Naive B cell (primary cell): ENCODE results near the gene OPRPN. TPM values are rescaled to one million over a fixed set of nuclear protein-coding genes. Genes with fewer than 3 reads are reported as not detected.

Experiments used
- ATAC-seq, 2 donors: fragments of 150-1000 bp; cut with Tn5 transposase; 2 replicates each; pipeline ENCODE4 v1.10.0; 2021; ENCODE audit warnings: low read depth in 2 of 2, mild to moderate bottlenecking in 2 of 2, moderate library complexity in 2 of 2
- DNase-seq: peaks from one replicate; pipeline ENCODE4 v3.0.0; 2022
- H3K27ac Mint-ChIP-seq, 6 donors: one replicate each; pipeline ENCODE4 v1.8.0; 2020 to 2022; ENCODE audit warnings: mild to moderate bottlenecking in 6 of 6, mixed read lengths in 6 of 6, moderate library complexity in 5 of 6, inconsistent platforms in 2 of 6
- H3K27me3 Mint-ChIP-seq, 3 donors: one replicate each; pipeline ENCODE4 v1.8.0; 2021 to 2022; ENCODE audit warnings: mixed read lengths in 3 of 3, mild to moderate bottlenecking in 1 of 3
- H3K36me3 Mint-ChIP-seq, 2 donors: one replicate each; pipeline ENCODE4 v1.8.0; 2020 to 2022; ENCODE audit warnings: mixed read lengths in 2 of 2, inconsistent platforms in 1 of 2, mild to moderate bottlenecking in 1 of 2
- H3K4me1 Mint-ChIP-seq, 3 donors: one replicate each; pipeline ENCODE4 v1.8.0; 2020 to 2022; ENCODE audit warnings: mixed read lengths in 3 of 3, inconsistent platforms in 1 of 3, mild to moderate bottlenecking in 1 of 3, moderate library complexity in 1 of 3
- H3K4me3 Mint-ChIP-seq, 8 donors: one replicate each; pipeline ENCODE4 v1.8.0; 2020 to 2022; ENCODE audit warnings: mild to moderate bottlenecking in 8 of 8, mixed read lengths in 8 of 8, moderate library complexity in 8 of 8, inconsistent platforms in 2 of 8
- H3K9me3 Mint-ChIP-seq, 7 donors: one replicate each; pipeline ENCODE4 v1.8.0; 2020 to 2022; ENCODE audit warnings: mixed read lengths in 7 of 7, mild to moderate bottlenecking in 5 of 7, inconsistent platforms in 2 of 7, moderate library complexity in 1 of 7
- polyA plus RNA-seq, 6 donors: library from polyadenylated mRNA; unstranded; fragments of 300-500 nt; fragmentation: Illumina TruSeq; gene quantifications; one replicate each; pipeline ENCODE4 v1.2.3, GENCODE V29; 2021; ENCODE audit warnings: low read depth in 6 of 6

OPRPN gene
- polyA plus RNA-seq: not detected

GRCh38 chr4:70397580-70397979 is at the start of gene OPRPN:
TSS of gene OPRPN (plus strand) at chr4:70397940. CDS start at chr4:70399286, 1,346 bp downstream.
- H3K9me3 Mint-ChIP-seq: peaks cover 0 to 2% (median 0%) of the 10 kb centered on the region in 7 donors
- H3K4me1 Mint-ChIP-seq: no peaks in the 10 kb centered on the region

DNA sequence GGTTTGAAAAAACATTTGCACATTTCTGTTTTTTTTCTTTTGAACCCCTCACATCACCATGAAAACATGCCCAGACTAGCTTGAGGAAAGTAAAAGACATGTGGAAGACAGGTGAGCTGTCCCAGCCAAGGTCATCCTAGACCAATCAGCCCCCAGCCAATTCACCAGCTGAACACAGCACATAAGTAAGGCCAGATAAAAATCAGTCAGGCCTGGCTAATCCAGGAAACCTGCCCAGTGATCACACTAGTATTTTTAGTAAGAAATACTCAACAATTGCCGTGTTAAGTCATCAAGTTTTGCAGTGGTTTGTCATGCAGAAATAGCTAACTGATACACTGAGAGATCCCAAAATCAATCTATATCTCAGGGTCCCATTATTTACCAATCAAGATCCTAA is 41.6 kb upstream of the OPRPN start:
- no peaks in the 10 kb centered on the region for H3K27me3 Mint-ChIP-seq
- no peak overlapping the region for H3K27ac Mint-ChIP-seq
- ATAC-seq (no peak), DNase-seq (no peak)
- no peaks in the 10 kb centered on the region for H3K4me1 Mint-ChIP-seq
- H3K36me3 Mint-ChIP-seq: no peaks in the 10 kb centered on the region
- no peak overlapping the region for H3K4me3 Mint-ChIP-seq
- peaks cover 0 to 4% (median 0%) of the 10 kb centered on the region in 7 donors for H3K9me3 Mint-ChIP-seq

More at GRCh38 chr4:70397580-70397979, at the start of gene OPRPN:
- H3K27ac Mint-ChIP-seq: no peak within 1 kb of the TSS
- H3K4me3 Mint-ChIP-seq: no peak within 1 kb of the TSS
- no peaks in the 10 kb centered on the region for H3K27me3 Mint-ChIP-seq
- no peaks in the 10 kb centered on the region for H3K36me3 Mint-ChIP-seq
- DNase-seq (no peak), ATAC-seq (no peak)

DNA sequence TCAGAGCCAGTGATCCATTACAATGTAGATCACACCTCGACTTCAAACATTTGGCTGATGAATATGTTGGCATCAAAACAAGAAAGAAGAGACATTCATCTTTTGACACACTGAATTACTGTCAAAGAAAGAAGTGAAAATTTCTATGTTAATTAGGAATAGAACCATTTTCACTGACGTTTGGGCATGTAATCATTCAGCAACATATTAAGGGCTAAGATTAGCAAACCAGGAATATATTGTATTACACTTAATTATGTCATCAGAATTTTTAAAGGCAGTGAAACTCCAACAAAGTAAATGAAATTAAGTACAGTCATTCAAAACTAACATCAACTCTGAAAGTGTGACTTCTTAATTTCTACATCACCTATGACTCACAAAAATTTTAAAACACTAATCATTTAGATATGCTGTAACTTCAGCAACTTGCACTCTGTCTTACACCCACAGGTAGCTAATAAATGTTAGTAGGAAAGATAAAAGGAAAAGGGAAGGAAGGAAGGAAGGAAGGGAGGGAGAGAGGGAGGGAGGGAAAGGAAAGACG is 38.6 kb upstream of the OPRPN start:
- H3K4me1 Mint-ChIP-seq: no peaks in the 10 kb centered on the region
- H3K4me3 Mint-ChIP-seq: peak overlapping the region in 1 of 8 donors; percentile 49
- peak overlapping the region in 1 of 6 donors; percentile 42 for H3K27ac Mint-ChIP-seq
- H3K36me3 Mint-ChIP-seq: no peaks in the 10 kb centered on the region
- ATAC-seq: no peak
- H3K9me3 Mint-ChIP-seq: peaks cover 0 to 3% (median 0%) of the 10 kb centered on the region in 7 donors
- DNase-seq: no peak
- no peaks in the 10 kb centered on the region for H3K27me3 Mint-ChIP-seq

- H3K9me3 Mint-ChIP-seq: peaks cover 0 to 7% (median 0%) of the 10 kb centered on the region in 7 donors
- DNase-seq (no peak), ATAC-seq (no peak)
- no peak within 1 kb of the TSS for H3K27ac Mint-ChIP-seq
- H3K27me3 Mint-ChIP-seq: no peaks in the 10 kb centered on the region
- H3K36me3 Mint-ChIP-seq: no peaks in the 10 kb centered on the region
- no peak within 1 kb of the TSS for H3K4me3 Mint-ChIP-seq
- no peaks in the 10 kb centered on the region for H3K4me1 Mint-ChIP-seq
These were observed 37.3 kb upstream of the OPRPN start, which contains the start of gene SMR3A for GRCh38 chr4:70360460-70360859. TSS of gene SMR3A (plus strand) at chr4:70360760. CDS start at chr4:70362116, 1,356 bp downstream.

- Mint-ChIP-seq H3K36me3 (no peaks in the 10 kb centered on the region), H3K27me3 (no peaks in the 10 kb centered on the region), H3K27ac (no peak overlapping the region), H3K9me3 (peaks cover 0 to 7% (median 0%) of the 10 kb centered on the region in 7 donors), H3K4me1 (no peaks in the 10 kb centered on the region), H3K4me3 (no peak overlapping the region)
- ATAC-seq (no peak), DNase-seq (no peak)
These were observed 33.7 kb upstream of the OPRPN start for GRCh38 chr4:70364002-70364401.

DNA sequence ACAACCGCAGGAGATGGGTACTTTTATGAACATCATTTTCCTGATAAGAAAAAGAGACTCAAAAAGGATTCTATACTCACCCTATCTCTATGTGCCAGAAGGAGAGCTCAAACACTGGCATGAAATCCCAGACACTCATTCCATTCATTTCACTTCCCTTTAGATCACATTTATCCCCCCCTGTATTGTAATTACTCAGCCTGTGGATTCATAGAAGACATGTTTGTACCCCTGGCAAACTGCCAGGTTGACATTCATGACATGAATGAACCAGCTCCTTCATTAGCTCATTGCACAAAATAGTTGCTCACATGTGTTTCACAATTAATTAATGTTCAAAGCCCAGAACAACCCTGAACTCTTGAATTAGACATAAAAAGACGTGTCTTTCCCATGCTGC is 32.3 kb upstream of the OPRPN start:
- no peaks in the 10 kb centered on the region for H3K27me3 Mint-ChIP-seq
- no peak overlapping the region for H3K27ac Mint-ChIP-seq

GRCh38 chr4:70367813-70368212 is 29.9 kb upstream of the OPRPN start:
- H3K27me3 Mint-ChIP-seq: no peaks in the 10 kb centered on the region

More for the DNA sequence above, 32.3 kb upstream of the OPRPN start:
- H3K4me1 Mint-ChIP-seq: no peaks in the 10 kb centered on the region
- no peak overlapping the region for H3K4me3 Mint-ChIP-seq
- no peak for DNase-seq
- ATAC-seq: no peak
- peaks cover 0 to 7% (median 0%) of the 10 kb centered on the region in 7 donors for H3K9me3 Mint-ChIP-seq
- H3K36me3 Mint-ChIP-seq: no peaks in the 10 kb centered on the region

DNA sequence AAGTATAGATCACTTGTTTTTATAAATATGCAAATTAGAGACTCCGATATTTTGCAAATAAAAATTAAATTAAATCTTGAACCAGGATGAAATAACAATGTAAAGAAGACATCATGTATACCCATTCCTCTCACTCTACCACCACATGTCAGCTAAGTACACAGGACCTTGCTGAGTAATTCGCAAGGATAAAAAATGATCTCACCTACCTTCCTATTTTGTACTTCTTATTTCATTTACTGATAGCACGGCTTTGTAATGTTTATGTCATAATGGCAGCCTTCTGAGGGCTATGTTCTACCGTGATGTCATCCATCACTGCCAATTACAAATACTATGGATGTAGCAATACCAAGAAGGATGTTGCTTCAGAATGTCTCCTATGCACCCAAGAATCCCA is 25.8 kb upstream of the OPRPN start:
- ATAC-seq (no peak), DNase-seq (no peak)
- Mint-ChIP-seq H3K9me3 (peaks cover 0 to 5% (median 0%) of the 10 kb centered on the region in 7 donors), H3K4me3 (no peak overlapping the region), H3K36me3 (no peaks in the 10 kb centered on the region), H3K27ac (no peak overlapping the region), H3K4me1 (no peaks in the 10 kb centered on the region), H3K27me3 (no peaks in the 10 kb centered on the region)

More at GRCh38 chr4:70367813-70368212, 29.9 kb upstream of the OPRPN start:
- DNase-seq (no peak), ATAC-seq (no peak)
- H3K36me3 Mint-ChIP-seq: no peaks in the 10 kb centered on the region
- H3K27ac Mint-ChIP-seq: no peak overlapping the region
- peaks cover 0 to 7% (median 0%) of the 10 kb centered on the region in 7 donors for H3K9me3 Mint-ChIP-seq
- H3K4me3 Mint-ChIP-seq: no peak overlapping the region
- no peaks in the 10 kb centered on the region for H3K4me1 Mint-ChIP-seq

GRCh38 chr4:70372760-70373159 is 25.0 kb upstream of the OPRPN start:
- Mint-ChIP-seq H3K27ac (no peak overlapping the region), H3K4me3 (no peak overlapping the region), H3K4me1 (no peaks in the 10 kb centered on the region), H3K9me3 (peaks cover 0 to 5% (median 0%) of the 10 kb centered on the region in 7 donors), H3K36me3 (no peaks in the 10 kb centered on the region), H3K27me3 (no peaks in the 10 kb centered on the region)
- ATAC-seq: no peak
- no peak for DNase-seq

- Mint-ChIP-seq H3K27me3 (no peaks in the 10 kb centered on the region), H3K27ac (no peak overlapping the region), H3K36me3 (no peaks in the 10 kb centered on the region), H3K9me3 (no peaks in the 10 kb centered on the region), H3K4me3 (no peak overlapping the region), H3K4me1 (no peaks in the 10 kb centered on the region)
- ATAC-seq (no peak), DNase-seq (no peak)
These were observed 17.2 kb upstream of the OPRPN start for GRCh38 chr4:70380578-70380977.

DNA sequence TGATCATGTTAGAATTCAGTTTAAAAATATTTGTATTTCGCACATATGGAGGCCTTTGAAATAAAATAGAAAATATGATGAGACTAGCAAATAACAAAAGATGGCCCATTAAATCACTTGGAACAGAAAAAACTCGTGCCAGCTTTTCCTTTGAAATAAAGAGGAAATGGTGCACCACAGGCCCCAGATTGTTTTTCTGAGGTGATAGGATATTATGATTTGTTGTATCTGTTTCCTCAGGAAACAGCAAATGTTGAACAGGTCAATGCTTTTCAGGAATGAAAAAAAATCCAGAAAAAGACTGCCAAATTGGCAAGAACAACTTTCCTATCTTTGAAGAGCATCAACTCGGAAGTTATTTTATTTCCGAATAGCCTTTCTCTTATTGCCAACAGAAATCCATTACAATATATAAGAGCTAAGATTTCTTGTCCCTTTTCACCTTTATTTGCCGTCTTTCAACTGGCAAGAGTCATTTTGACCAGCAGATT is 15.0 kb upstream of the OPRPN start, which contains the start of gene SMR3B:
Gene SMR3B, plus strand, starts transcription at position 441 of the 491 bp plus-strand sequence. CDS start 1,380 bp downstream, outside the sequence.
- Mint-ChIP-seq H3K9me3 (peaks cover 0 to 5% (median 0%) of the 10 kb centered on the region in 7 donors), H3K27ac (no peak within 1 kb of the TSS), H3K36me3 (no peaks in the 10 kb centered on the region), H3K4me1 (no peaks in the 10 kb centered on the region), H3K4me3 (no peak within 1 kb of the TSS), H3K27me3 (peaks cover 0 to 6% (median 0%) of the 10 kb centered on the region in 3 donors)
- ATAC-seq (no peak), DNase-seq (no peak)

- ATAC-seq: no peak
- H3K4me3 Mint-ChIP-seq: no peak overlapping the region
- H3K4me1 Mint-ChIP-seq: no peaks in the 10 kb centered on the region
- H3K9me3 Mint-ChIP-seq: peaks cover 0 to 2% (median 0%) of the 10 kb centered on the region in 7 donors
- no peak for DNase-seq
- H3K36me3 Mint-ChIP-seq: no peaks in the 10 kb centered on the region
- peaks cover 0 to 12% (median 0%) of the 10 kb centered on the region in 3 donors for H3K27me3 Mint-ChIP-seq
- H3K27ac Mint-ChIP-seq: no peak overlapping the region
These were observed 5.5 kb upstream of the OPRPN start for GRCh38 chr4:70392057-70392776.

DNA sequence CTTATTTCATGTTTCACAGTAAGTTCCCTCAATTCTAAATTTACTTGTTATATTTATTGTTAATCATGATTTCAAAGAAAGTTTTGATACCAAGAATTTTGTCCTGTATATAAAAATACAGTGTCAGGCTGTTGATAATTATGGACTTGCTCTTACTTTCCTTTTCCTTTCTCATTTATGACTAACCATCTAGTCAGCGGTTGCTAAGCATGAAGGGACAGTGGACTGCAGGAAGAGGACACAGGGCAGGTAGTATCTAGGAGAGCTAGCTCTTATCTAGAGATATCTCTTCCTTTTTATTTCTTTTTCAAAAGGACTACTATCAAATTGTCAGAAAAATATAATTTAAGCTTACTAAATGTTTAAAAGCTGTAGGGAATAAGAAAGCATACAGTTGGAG is 1.6 kb downstream of the OPRPN start:
- Mint-ChIP-seq H3K27me3 (no peaks in the 10 kb centered on the region), H3K4me1 (no peaks in the 10 kb centered on the region), H3K4me3 (no peak overlapping the region), H3K36me3 (no peaks in the 10 kb centered on the region), H3K27ac (no peak overlapping the region), H3K9me3 (peaks cover 0 to 7% (median 3%) of the 10 kb centered on the region in 7 donors)
- no peak for DNase-seq
- ATAC-seq: no peak

DNA sequence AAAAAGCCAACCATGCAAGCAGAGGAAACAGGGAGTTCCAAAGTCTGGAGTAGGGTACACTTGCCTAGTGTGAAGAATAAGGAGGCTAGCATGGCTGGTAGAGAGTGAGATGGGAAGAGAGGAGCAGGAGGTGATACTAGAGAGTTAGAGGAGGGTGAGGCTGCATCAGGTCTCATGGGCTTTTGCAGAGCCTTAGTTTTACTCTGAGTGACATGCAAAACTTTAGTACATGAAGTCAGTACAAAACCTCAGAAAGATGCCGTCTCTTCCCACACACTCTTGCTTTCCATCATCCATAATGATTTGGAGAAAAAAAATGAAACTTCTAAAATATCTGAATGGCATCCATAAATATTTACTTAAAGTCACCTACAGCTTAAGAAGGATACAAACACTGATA is 5.0 kb downstream of the OPRPN start:
- Mint-ChIP-seq H3K4me3 (no peak overlapping the region), H3K27me3 (no peaks in the 10 kb centered on the region), H3K9me3 (peaks cover 0 to 9% (median 4%) of the 10 kb centered on the region in 7 donors), H3K4me1 (no peaks in the 10 kb centered on the region), H3K36me3 (no peaks in the 10 kb centered on the region), H3K27ac (no peak overlapping the region)
- ATAC-seq: no peak
- DNase-seq: no peak
